GM12878 (cell line): Measurements from ENCODE around the gene MCOLN2. TPM values are rescaled to one million over a fixed set of nuclear protein-coding genes. Genes with fewer than 3 reads are reported as not detected.

Experiments used
- ASH2L ChIP-seq: fragments of 300-600, 200-600 bp; sonication (generic); IDR thresholded peaks from 2 replicates; pipeline ENCODE4 v1.6.1; 2017; ENCODE audit warnings: low read depth, mild to moderate bottlenecking, borderline replicate concordance
- ATF7 ChIP-seq: fragments of 450-650 bp; IDR thresholded peaks from 2 replicates; pipeline ENCODE4 v1.6.1; 2016; ENCODE audit warnings: low read depth, mild to moderate bottlenecking
- BHLHE40 ChIP-seq, 2 experiments: fragments of 450-650 bp in 1 of 2; IDR thresholded peaks; 2 replicates each; pipeline ENCODE4 v1.6.1; 2011 to 2017; ENCODE audit warnings: low read depth in 2 of 2, borderline replicate concordance in 1 of 2, improper control_type of control experiment in 1 of 2, low read length in 1 of 2, mild to moderate bottlenecking in 1 of 2
- DPF2 ChIP-seq: fragments of 450-650 bp; IDR thresholded peaks from 2 replicates; pipeline ENCODE4 v1.6.1; 2017; ENCODE audit warnings: mild to moderate bottlenecking
- E2F4 ChIP-seq: IDR thresholded peaks from 2 replicates; pipeline ENCODE4 v1.6.1; 2012; ENCODE audit warnings: low read depth, low read length, improper control_type of control experiment
- ETV6 ChIP-seq, 2 experiments: fragments of 450-650 bp in 1 of 2; IDR thresholded peaks in 1 of 2; conservative IDR thresholded peaks in 1 of 2; 2 replicates each; pipeline ENCODE4 v1.6.1; 2014; ENCODE audit warnings: antibody characterized with exemption in 1 of 2, borderline replicate concordance in 1 of 2, low read depth in 1 of 2, mild to moderate bottlenecking in 1 of 2, moderate library complexity in 1 of 2
- FOXK2 ChIP-seq: fragments of 450-650 bp; IDR thresholded peaks from 2 replicates; pipeline ENCODE4 v1.6.1; 2017; ENCODE audit warnings: mild to moderate bottlenecking, moderate library complexity
- HSF1 ChIP-seq: fragments of 150-350 bp; IDR thresholded peaks from 2 replicates; pipeline ENCODE4 v1.6.1; 2014; ENCODE audit warnings: mild to moderate bottlenecking, low read depth, low read length
- IRF4 ChIP-seq: IDR thresholded peaks from 2 replicates; pipeline ENCODE4 v1.6.1; 2011; ENCODE audit warnings: low read depth, low read length
- JUNB ChIP-seq: IDR thresholded peaks from 2 replicates; pipeline ENCODE4 v1.6.1; 2016; ENCODE audit warnings: antibody characterized with exemption, mild to moderate bottlenecking
- KLF5 ChIP-seq: fragments of 450-650 bp; IDR thresholded peaks from 2 replicates; pipeline ENCODE4 v1.6.1; 2014; ENCODE audit warnings: mild to moderate bottlenecking; ENCODE audit not compliant: partially characterized antibody
- MYB ChIP-seq: fragments of 150-350 bp; IDR thresholded peaks from 2 replicates; pipeline ENCODE4 v1.6.1; 2014; ENCODE audit warnings: mild to moderate bottlenecking, low read depth, low read length, borderline replicate concordance
- POLR2A ChIP-seq: IDR thresholded peaks from 2 replicates; pipeline ENCODE4 v1.6.1; 2011; ENCODE audit warnings: low read depth, mild to moderate bottlenecking, low read length
- RAD21 ChIP-seq: IDR thresholded peaks from 2 replicates; pipeline ENCODE4 v1.6.1; 2011; ENCODE audit warnings: mild to moderate bottlenecking, low read depth, low read length, moderate library complexity; ENCODE audit not compliant: insufficient read depth
- TAF1 ChIP-seq: IDR thresholded peaks from 2 replicates; pipeline ENCODE4 v1.6.1; 2011; ENCODE audit warnings: mild to moderate bottlenecking, low read depth, low read length, borderline replicate concordance
- ZNF622 ChIP-seq: fragments of 450-650 bp; IDR thresholded peaks from 2 replicates; pipeline ENCODE4 v1.6.1; 2017; ENCODE audit warnings: mild to moderate bottlenecking, inconsistent platforms
- polyA plus RNA-seq, 11 experiments: library from polyadenylated mRNA; depleted of rRNA in 4 of 11; unstranded in 6 of 11; stranded (reverse) in 5 of 11; fragments of >200 nt; fragmentation: Nextera tagmentation in 4 of 11; fragmentation: Illumina TruSeq in 1 of 11; extraction: Ambion mirVana in 4 of 11; extraction: Trizol in 1 of 11; gene quantifications; 1 replicate in 1 of 11; 2 replicates in 10 of 11; pipeline versions ENCODE4 v1.2.1 to v1.2.3, GENCODE V29; 2011 to 2016; ENCODE audit warnings: inconsistent platforms in 2 of 11, missing spikeins in 2 of 11, low read depth in 1 of 11
- total RNA-seq, 4 experiments: library from RNA; depleted of rRNA in 3 of 4; stranded (reverse); fragments of >200 nt in 3 of 4; fragmentation: Illumina TruSeq in 1 of 4; extraction: Trizol in 1 of 4; gene quantifications; 2 replicates each; pipeline versions ENCODE4 v1.2.1 to v1.2.3, GENCODE V29; 2013 to 2021

The MCOLN2 gene
- total and polyA plus RNA-seq, 10 of the 15 experiments (the other 5 are each of a cell fraction or from before 2014, with no cell fraction given), result 25.9 to 233 (median 109) TPM

- TF ChIP-seq ASH2L, result no peak
- peak; percentile 52; the same call in 1 of the 2 replicates for TF ChIP-seq IRF4
- peak in 1 of 2 experiments; percentile 15; a peak in 1 of 4 replicates for TF ChIP-seq BHLHE40 (IDR thresholded peaks at IDR 0.05; ENCODE audit: borderline replicate concordance in 1 of 2, low read depth in 2 of 2, low read length in 1 of 2)
- TF ChIP-seq ZNF622, result no peak
- TF ChIP-seq JUNB, result peak; percentile 66
- TF ChIP-seq TAF1, result 0 out of 2 replicates have a peak, but pooled peaks have one; percentile 23
- TF ChIP-seq HSF1, result no peak
- no peak for TF ChIP-seq E2F4
- peak; percentile 44; the same call in 1 of the 2 replicates for TF ChIP-seq DPF2
- TF ChIP-seq RAD21, result 0 out of 2 replicates have a peak, but pooled peaks have one; percentile 8
- TF ChIP-seq FOXK2, result no peak
- no peak for TF ChIP-seq KLF5
- peak in 1 of 2 experiments; percentile 99; a peak in 2 of 4 replicates for TF ChIP-seq ETV6 (conservative IDR thresholded peaks at IDR 0.05 in 1 of 2, IDR thresholded peaks at IDR 0.05 in 1 of 2; ENCODE audit: borderline replicate concordance in 1 of 2, low read depth in 1 of 2)
- peak; percentile 78 for TF ChIP-seq ATF7
- no peak for TF ChIP-seq MYB
- peak; percentile 56; the same call in 1 of the 2 replicates for TF ChIP-seq POLR2A
Measured at GRCh38 chr1:84988588-84988987, 8.3 kb downstream of the MCOLN2 start (continued).
